Activated naive CD4-positive, alpha-beta T cell treated with anti-CD3 and anti-CD28 coated beads for 36 hours (primary cell): ENCODE measurements around the gene SETSIP. TPM values are rescaled to one million over a fixed set of nuclear protein-coding genes. Genes with fewer than 3 reads are reported as not detected.

Source experiments
- CTCF ChIA-PET: fragments of 350-600 bp; sonication (Branson Sonifier 250); formaldehyde crosslinking; loops from one replicate; lab custom pipeline; 2021; ENCODE audit warnings: antibody characterized with exemption; lab: Charles Lee
- DNase-seq: peaks from one replicate; pipeline ENCODE4 v3.0.0-alpha.2; 2020
- H3K27ac Mint-ChIP-seq: one replicate; pipeline ENCODE4 v1.8.0; 2021; ENCODE audit warnings: mild to moderate bottlenecking, mixed read lengths
- H3K27me3 Mint-ChIP-seq: one replicate; pipeline ENCODE4 v1.8.0; 2021; ENCODE audit warnings: low read depth, mixed read lengths
- H3K36me3 Mint-ChIP-seq: one replicate; pipeline ENCODE4 v1.8.0; 2021; ENCODE audit warnings: low read depth, mixed read lengths
- H3K4me1 Mint-ChIP-seq: one replicate; pipeline ENCODE4 v1.8.0; 2021; ENCODE audit warnings: low read depth, mixed read lengths
- H3K4me3 Mint-ChIP-seq: one replicate; pipeline ENCODE4 v1.8.0; 2021; ENCODE audit warnings: mild to moderate bottlenecking, moderate library complexity, mixed read lengths
- H3K9me3 Mint-ChIP-seq: one replicate; pipeline ENCODE4 v1.8.0; 2021; ENCODE audit warnings: mixed read lengths
- intact Hi-C: fragments of 100-400 bp; cut with micrococcal nuclease; formaldehyde crosslinking; loops from one replicate; pipeline ENCODE4 v1.15.1; 2023
- total RNA-seq, 2 experiments: library from RNA; stranded (reverse); gene quantifications; one replicate each; pipeline ENCODE4 v1.2.3, GENCODE V29; 2021

SETSIP gene, protein sequence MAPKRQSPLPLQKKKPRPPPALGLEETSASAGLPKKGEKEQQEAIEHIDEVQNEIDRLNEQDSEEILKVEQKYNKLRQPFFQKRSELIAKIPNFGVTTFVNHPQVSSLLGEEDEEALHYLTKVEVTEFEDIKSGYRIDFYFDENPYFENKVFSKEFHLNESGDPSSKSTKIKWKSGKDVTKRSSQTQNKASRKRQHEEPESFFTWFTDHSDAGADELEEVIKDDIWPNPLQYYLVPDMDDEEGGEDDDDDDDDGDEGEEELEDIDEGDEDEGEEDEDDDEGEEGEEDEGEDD
- total RNA-seq, result under 1 TPM in 1 of 2 experiments, not detected in 1; 0.32 TPM

DNA sequence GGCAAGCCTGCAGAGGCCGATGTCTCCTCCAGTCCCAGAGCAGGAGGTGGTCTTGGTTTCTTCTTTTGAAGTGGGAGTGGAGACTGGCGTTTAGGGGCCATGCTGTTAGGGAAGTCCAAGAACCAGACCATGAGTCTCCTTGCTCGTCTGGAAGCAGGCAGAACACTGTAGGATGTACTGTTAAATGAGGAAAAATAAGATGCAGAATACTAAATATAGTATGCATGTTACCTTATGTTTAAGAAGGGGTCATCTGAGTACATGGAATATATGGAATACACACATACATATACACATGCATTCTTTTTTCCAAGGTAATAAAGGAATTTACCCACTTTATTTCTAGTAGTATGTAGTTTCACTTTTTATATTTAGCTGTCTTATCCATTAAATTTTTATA, at the start of gene SETSIP:
TSS of gene SETSIP (minus strand) at position 101 of the 400 bp plus-strand sequence. CDS start at position 101, 0 bp downstream.
- no peak within 1 kb of the TSS for H3K27ac Mint-ChIP-seq
- CTCF ChIA-PET, result no interaction called here
- intact Hi-C loops, result no loop called here

DNA sequence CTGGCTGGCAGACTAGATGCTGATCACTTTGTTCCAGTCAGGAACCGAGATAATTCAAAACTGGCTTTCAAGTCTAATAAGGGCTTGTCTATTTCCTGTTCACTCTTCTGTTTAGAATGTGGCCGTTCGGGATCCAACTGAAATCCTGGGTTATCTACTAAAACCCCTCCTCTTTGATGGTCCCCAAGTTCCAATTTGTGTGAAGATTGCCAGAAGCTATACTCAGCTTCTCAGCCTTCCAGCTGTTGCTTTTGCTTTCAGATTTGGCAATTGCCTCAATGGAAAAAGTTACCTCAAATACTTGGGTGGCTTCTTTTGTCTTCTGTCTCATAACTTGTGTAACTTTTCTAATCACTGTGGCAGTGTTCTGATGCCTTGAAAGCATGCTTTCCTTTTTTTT, 48.7 kb upstream of the SETSIP start:
- Mint-ChIP-seq H3K4me1 (peaks cover 13% of the 10 kb centered on the region), H3K27me3 (no peaks in the 10 kb centered on the region), H3K9me3 (no peaks in the 10 kb centered on the region), H3K27ac (peak overlapping the region; percentile 62), H3K4me3 (peak overlapping the region; percentile 42), H3K36me3 (no peaks in the 10 kb centered on the region)
- CTCF ChIA-PET, result interaction anchor here (0.7 kb wide), 1 partner anchor 609 kb away, joined by 3 read pairs; no protein-coding TSS in a partner anchor
- intact Hi-C loops, result loop anchor here (1.0 to 2.0 kb wide), 2 partner anchors 43 to 414 kb away; partner anchors contain the start of gene BTBD8
- peak; percentile 29 for DNase-seq

More for the DNA sequence above, at the start of gene SETSIP:
- no peak for DNase-seq
- Mint-ChIP-seq H3K4me1 (peaks cover 5% of the 10 kb centered on the region), H3K36me3 (no peaks in the 10 kb centered on the region), H3K4me3 (no peak within 1 kb of the TSS), H3K27me3 (no peaks in the 10 kb centered on the region), H3K9me3 (no peaks in the 10 kb centered on the region)

DNA sequence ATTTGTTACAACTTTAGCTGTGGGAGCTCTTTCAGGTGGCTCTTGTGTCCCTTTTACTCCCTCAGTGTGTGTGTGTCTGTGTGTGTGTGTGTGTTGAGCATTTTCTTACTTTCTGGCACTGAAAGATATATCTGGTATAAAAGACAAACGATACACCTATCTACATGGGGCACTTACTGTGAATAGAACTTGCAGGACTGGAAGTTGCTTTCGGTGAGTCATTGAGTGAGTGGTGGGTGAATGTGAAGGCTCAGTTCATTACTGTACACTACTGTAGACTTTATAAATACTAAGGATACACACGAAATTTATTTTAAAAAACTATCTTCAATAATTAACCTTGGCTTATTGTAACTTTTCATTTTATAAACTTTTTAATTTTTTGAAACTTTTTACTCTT, 43.6 kb upstream of the SETSIP start:
- intact Hi-C loops, result no loop called here
- DNase-seq, result no peak
- CTCF ChIA-PET, result interaction anchor here (0.7 kb wide), 1 partner anchor 37 kb away, joined by 3 read pairs; no protein-coding TSS in a partner anchor

DNA sequence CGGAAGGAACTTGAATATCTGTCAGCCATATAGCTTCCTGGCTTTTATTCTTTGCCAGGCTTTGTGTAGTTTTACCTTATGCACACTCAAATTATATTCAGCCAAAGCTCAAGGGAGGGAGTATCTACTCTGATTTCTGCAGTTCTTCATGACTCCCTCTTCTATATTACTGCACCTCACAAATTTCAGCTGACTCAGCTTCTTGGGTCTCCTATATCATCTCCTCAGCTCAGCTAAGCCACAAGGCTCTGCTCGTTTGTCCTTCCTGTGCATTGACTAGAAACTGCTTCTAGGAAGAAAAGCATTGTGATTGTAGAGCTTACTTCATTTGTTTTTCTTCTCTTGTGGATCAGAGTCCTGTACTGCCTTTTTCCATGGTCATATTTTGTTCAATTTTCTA, 42.3 kb upstream of the SETSIP start:
- no peak overlapping the region for H3K27ac Mint-ChIP-seq
- no peaks in the 10 kb centered on the region for H3K36me3 Mint-ChIP-seq

More for the DNA sequence above, 43.6 kb upstream of the SETSIP start:
- Mint-ChIP-seq H3K4me1 (peaks cover 18% of the 10 kb centered on the region), H3K36me3 (no peaks in the 10 kb centered on the region), H3K4me3 (no peak overlapping the region), H3K27me3 (no peaks in the 10 kb centered on the region), H3K27ac (no peak overlapping the region), H3K9me3 (no peaks in the 10 kb centered on the region)

DNA sequence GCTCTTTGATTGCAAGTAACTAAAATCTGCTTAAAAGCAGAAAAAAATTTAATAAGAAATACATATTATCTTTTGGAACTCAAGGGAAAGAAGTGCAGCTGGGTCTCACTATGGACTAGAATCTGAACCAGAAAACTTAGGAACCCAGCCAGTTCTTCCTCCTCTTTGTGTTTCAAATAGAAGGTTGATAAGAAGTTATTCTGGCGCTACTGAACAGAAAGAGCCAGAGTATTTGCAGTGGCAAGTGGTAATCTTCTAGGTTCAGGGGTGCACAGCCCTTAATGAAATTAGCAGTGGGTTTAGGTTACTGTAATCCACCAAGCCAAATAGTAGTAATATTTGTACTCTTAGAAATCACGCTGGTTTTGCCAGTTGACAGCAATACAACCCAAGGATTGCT, 33.4 kb upstream of the SETSIP start:
- Mint-ChIP-seq H3K4me3 (no peak overlapping the region), H3K27ac (no peak overlapping the region), H3K36me3 (peaks cover 10% of the 10 kb centered on the region), H3K27me3 (no peaks in the 10 kb centered on the region), H3K4me1 (no peaks in the 10 kb centered on the region), H3K9me3 (no peaks in the 10 kb centered on the region)
- intact Hi-C loops, result no loop called here
- DNase-seq, result no peak
- CTCF ChIA-PET, result no interaction called here

More for the DNA sequence above, 42.3 kb upstream of the SETSIP start:
- Mint-ChIP-seq H3K27me3 (no peaks in the 10 kb centered on the region), H3K4me3 (no peak overlapping the region), H3K4me1 (peaks cover 14% of the 10 kb centered on the region), H3K9me3 (no peaks in the 10 kb centered on the region)
- DNase-seq, result no peak
- intact Hi-C loops, result no loop called here
- CTCF ChIA-PET, result interaction anchor here (1.2 kb wide), 1 partner anchor 18 kb away, joined by 3 read pairs; no protein-coding TSS in a partner anchor

DNA sequence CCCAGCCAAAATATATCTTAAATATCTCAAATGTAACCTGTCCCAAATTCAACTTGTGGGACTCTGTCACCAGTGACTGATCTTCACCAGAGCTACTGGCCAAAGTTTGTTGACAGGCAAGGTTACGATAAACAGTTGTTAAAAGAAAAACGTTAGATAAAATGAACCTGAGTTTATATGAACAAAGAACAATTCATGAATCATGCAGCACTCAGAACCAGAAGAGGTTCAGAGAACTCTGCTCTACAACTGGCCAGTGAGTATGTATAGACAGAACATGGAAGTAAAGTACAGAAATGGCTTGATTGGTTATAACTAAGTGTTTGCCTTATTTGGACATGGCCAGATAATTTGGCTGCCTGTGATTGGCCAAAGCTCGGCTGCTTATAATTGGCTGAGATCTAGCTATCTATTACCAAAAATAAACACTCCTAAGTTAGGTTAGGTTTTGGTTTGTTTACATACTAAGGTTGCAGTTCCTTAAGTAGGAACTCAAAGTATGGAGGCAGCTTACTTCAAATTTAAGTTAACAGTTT, 30.4 kb upstream of the SETSIP start:
- H3K4me3 Mint-ChIP-seq, result no peak overlapping the region
- H3K36me3 Mint-ChIP-seq, result peaks cover 11% of the 10 kb centered on the region
- no peaks in the 10 kb centered on the region for H3K27me3 Mint-ChIP-seq
- intact Hi-C loops, result no loop called here
- no peaks in the 10 kb centered on the region for H3K4me1 Mint-ChIP-seq
- DNase-seq, result no peak
- no peak overlapping the region for H3K27ac Mint-ChIP-seq
- CTCF ChIA-PET, result no interaction called here
- H3K9me3 Mint-ChIP-seq, result no peaks in the 10 kb centered on the region

- CTCF ChIA-PET, result interaction anchor here (0.6 kb wide), 1 partner anchor 75 kb away, joined by 6 read pairs; no protein-coding TSS in a partner anchor
- H3K36me3 Mint-ChIP-seq, result peaks cover 8% of the 10 kb centered on the region
- H3K4me1 Mint-ChIP-seq, result peaks cover 5% of the 10 kb centered on the region
- intact Hi-C loops, result no loop called here
- DNase-seq, result peak; percentile 33
- no peaks in the 10 kb centered on the region for H3K9me3 Mint-ChIP-seq
- no peak overlapping the region for H3K27ac Mint-ChIP-seq
- no peaks in the 10 kb centered on the region for H3K27me3 Mint-ChIP-seq
- no peak overlapping the region for H3K4me3 Mint-ChIP-seq
These were observed 21.1 kb upstream of the SETSIP start for GRCh38 chr1:92096317-92096716.

GRCh38 chr1:92095874-92096273, 20.7 kb upstream of the SETSIP start:
- no peaks in the 10 kb centered on the region for H3K9me3 Mint-ChIP-seq
- H3K36me3 Mint-ChIP-seq, result peaks cover 7% of the 10 kb centered on the region
- H3K27ac Mint-ChIP-seq, result no peak overlapping the region
- peaks cover 5% of the 10 kb centered on the region for H3K4me1 Mint-ChIP-seq
- intact Hi-C loops, result no loop called here
- H3K4me3 Mint-ChIP-seq, result no peak overlapping the region
- no peaks in the 10 kb centered on the region for H3K27me3 Mint-ChIP-seq
- CTCF ChIA-PET, result interaction anchor here (0.6 to 1.4 kb wide), 2 partner anchors 14 to 76 kb away, joined by 3 to 6 read pairs; no protein-coding TSS in a partner anchor
- DNase-seq, result no peak

GRCh38 chr1:92094595-92094994, 19.4 kb upstream of the SETSIP start:
- Mint-ChIP-seq H3K4me1 (peaks cover 5% of the 10 kb centered on the region), H3K27me3 (no peaks in the 10 kb centered on the region), H3K9me3 (no peaks in the 10 kb centered on the region), H3K27ac (no peak overlapping the region), H3K36me3 (peaks cover 13% of the 10 kb centered on the region), H3K4me3 (no peak overlapping the region)
- intact Hi-C loops, result no loop called here
- DNase-seq, result no peak
- CTCF ChIA-PET, result interaction anchor here (1.4 kb wide), 1 partner anchor 13 kb away, joined by 3 read pairs; no protein-coding TSS in a partner anchor

- CTCF ChIA-PET, result no interaction called here
These were observed 18.9 kb upstream of the SETSIP start for GRCh38 chr1:92094090-92094489.

GRCh38 chr1:92091625-92092024, 16.4 kb upstream of the SETSIP start:
- CTCF ChIA-PET, result no interaction called here
- Mint-ChIP-seq H3K27ac (no peak overlapping the region), H3K27me3 (no peaks in the 10 kb centered on the region), H3K9me3 (no peaks in the 10 kb centered on the region), H3K4me1 (peaks cover 5% of the 10 kb centered on the region), H3K36me3 (peaks cover 10% of the 10 kb centered on the region), H3K4me3 (no peak overlapping the region)
- intact Hi-C loops, result no loop called here
- DNase-seq, result no peak

More at GRCh38 chr1:92094090-92094489, 18.9 kb upstream of the SETSIP start:
- Mint-ChIP-seq H3K9me3 (no peaks in the 10 kb centered on the region), H3K4me1 (peaks cover 5% of the 10 kb centered on the region), H3K27me3 (no peaks in the 10 kb centered on the region), H3K4me3 (no peak overlapping the region), H3K36me3 (peaks cover 13% of the 10 kb centered on the region), H3K27ac (no peak overlapping the region)
- intact Hi-C loops, result no loop called here
- no peak for DNase-seq

DNA sequence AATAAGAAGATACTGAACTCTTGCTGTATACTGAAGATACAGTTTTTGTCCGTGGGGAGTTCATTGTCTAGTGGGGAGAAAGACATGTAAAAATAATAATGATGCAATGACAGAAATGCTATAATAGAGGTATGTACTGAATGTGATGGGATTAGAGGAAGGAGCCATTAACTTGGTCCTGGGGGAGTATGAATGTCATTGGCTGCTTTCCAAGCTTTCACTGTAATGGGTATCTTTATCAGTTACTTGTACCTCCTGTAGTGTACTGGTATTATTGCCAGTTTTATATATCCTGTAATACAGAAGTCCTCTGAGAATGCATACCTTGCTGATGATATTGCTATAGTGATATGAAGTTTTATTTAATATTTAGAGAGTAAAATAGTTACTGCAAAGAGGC, 12.3 kb upstream of the SETSIP start:
- H3K9me3 Mint-ChIP-seq, result peaks cover 9% of the 10 kb centered on the region
- intact Hi-C loops, result no loop called here
- H3K36me3 Mint-ChIP-seq, result peaks cover 11% of the 10 kb centered on the region
- DNase-seq, result no peak
- CTCF ChIA-PET, result no interaction called here
- H3K4me3 Mint-ChIP-seq, result no peak overlapping the region
- no peaks in the 10 kb centered on the region for H3K27me3 Mint-ChIP-seq
- no peaks in the 10 kb centered on the region for H3K4me1 Mint-ChIP-seq
- no peak overlapping the region for H3K27ac Mint-ChIP-seq
